MM.1S (cell line): ENCODE data around the gene RUNX2.

Experiments
- CTCF ChIP-seq: fragments of 300-600 bp; sonication (generic); IDR thresholded peaks from 2 replicates; pipeline ENCODE4 v1.5.1; 2016; ENCODE audit warnings: antibody characterized with exemption, low read length, mixed read lengths
- EZH2 ChIP-seq: fragments of 300-600 bp; sonication (generic); optimal IDR thresholded peaks from 2 replicates; pipeline ENCODE3; 2017; ENCODE audit warnings: low read depth, mild to moderate bottlenecking, antibody characterized with exemption, low read length, mixed read lengths

GRCh38 chr6:45698046-45698445 lies 369.9 kb downstream of the RUNX2 start:
- TF ChIP-seq EZH2 (no peak), CTCF (no peak)
